Astrocyte (in vitro differentiated cells and primary cell): ENCODE measurements around the gene NEK7.

ENCODE experiments used
- CTCF ChIP-seq: IDR thresholded peaks from 2 replicates; pipeline ENCODE4 v1.5.1; 2011; ENCODE audit warnings: low read depth, mild to moderate bottlenecking, inconsistent platforms, low read length, moderate library complexity; ENCODE audit not compliant: insufficient read depth
- EZH2 ChIP-seq: IDR thresholded peaks from 2 replicates; pipeline ENCODE4 v1.6.1; 2012; ENCODE audit warnings: mild to moderate bottlenecking, low read length, inconsistent platforms; ENCODE audit not compliant: insufficient read depth

GRCh38 chr1:198298640-198299039 is 141.8 kb downstream of the NEK7 start:
- TF ChIP-seq CTCF (no peak), EZH2 (no peak)
